ENCODE results near the gene MYEF2. TPM values are rescaled to one million over a fixed set of nuclear protein-coding genes. Genes with fewer than 3 reads are reported as not detected.

The MYEF2 gene
- total RNA-seq, 1 donor from 2014 or later: 45.9 TPM

- TF ChIP-seq CTCF (IDR thresholded peaks at IDR 0.05; ENCODE audit: insufficient read depth, low read length, poor library complexity, severe bottlenecking): no peak
- no peak for DNase-seq (ENCODE audit: low read depth)
- no peaks in the 10 kb centered on the region for H3K27me3 ChIP-seq (ENCODE audit: control insufficient read depth, insufficient read depth, low read length)
- no peak overlapping the region for H3K4me3 ChIP-seq (ENCODE audit: low read depth, low read length)
- no peaks in the 10 kb centered on the region for H3K36me3 ChIP-seq (ENCODE audit: control insufficient read depth, insufficient read depth, low read length)
Measured at GRCh38 chr15:48121849-48122248, 56.2 kb downstream of the MYEF2 start.

GRCh38 chr15:48120745-48121144 lies 57.4 kb downstream of the MYEF2 start, which contains the start of gene SLC24A5:
TSS of gene SLC24A5 (plus strand) at chr15:48120990. CDS start at chr15:48121045, 55 bp downstream.
- Histone ChIP-seq H3K27me3 (ENCODE audit: control insufficient read depth, insufficient read depth, low read length) (no peaks in the 10 kb centered on the region), H3K4me3 (ENCODE audit: low read depth, low read length) (no peak within 1 kb of the TSS), H3K36me3 (ENCODE audit: control insufficient read depth, insufficient read depth, low read length) (no peaks in the 10 kb centered on the region)
- DNase-seq (ENCODE audit: low read depth): no peak
- no peak for TF ChIP-seq CTCF (IDR thresholded peaks at IDR 0.05; ENCODE audit: insufficient read depth, low read length, poor library complexity, severe bottlenecking)

GRCh38 chr15:48119277-48119676 lies 58.8 kb downstream of the MYEF2 start:
- Histone ChIP-seq H3K27me3 (ENCODE audit: control insufficient read depth, insufficient read depth, low read length) (no peaks in the 10 kb centered on the region), H3K36me3 (ENCODE audit: control insufficient read depth, insufficient read depth, low read length) (no peaks in the 10 kb centered on the region), H3K4me3 (ENCODE audit: low read depth, low read length) (no peak overlapping the region)
- no peak for DNase-seq (ENCODE audit: low read depth)
- no peak for TF ChIP-seq CTCF (IDR thresholded peaks at IDR 0.05; ENCODE audit: insufficient read depth, low read length, poor library complexity, severe bottlenecking)

GRCh38 chr15:48112242-48112641 lies 65.9 kb downstream of the MYEF2 start:
- Histone ChIP-seq H3K36me3 (ENCODE audit: control insufficient read depth, insufficient read depth, low read length) (no peaks in the 10 kb centered on the region), H3K4me3 (ENCODE audit: low read depth, low read length) (no peak overlapping the region), H3K27me3 (ENCODE audit: control insufficient read depth, insufficient read depth, low read length) (no peaks in the 10 kb centered on the region)
- no peak for DNase-seq (ENCODE audit: low read depth)
- peak; percentile 69 for TF ChIP-seq CTCF (IDR thresholded peaks at IDR 0.05; ENCODE audit: insufficient read depth, low read length, poor library complexity, severe bottlenecking)

GRCh38 chr15:48109856-48110531 lies 68.1 kb downstream of the MYEF2 start:
- DNase-seq (ENCODE audit: low read depth): no peak
- Histone ChIP-seq H3K4me3 (ENCODE audit: low read depth, low read length) (no peak overlapping the region), H3K27me3 (ENCODE audit: control insufficient read depth, insufficient read depth, low read length) (no peaks in the 10 kb centered on the region), H3K36me3 (ENCODE audit: control insufficient read depth, insufficient read depth, low read length) (no peaks in the 10 kb centered on the region)
- no peak for TF ChIP-seq CTCF (IDR thresholded peaks at IDR 0.05; ENCODE audit: insufficient read depth, low read length, poor library complexity, severe bottlenecking)

- H3K27me3 ChIP-seq (ENCODE audit: control insufficient read depth, insufficient read depth, low read length): no peaks in the 10 kb centered on the region
- DNase-seq (ENCODE audit: low read depth): no peak
- H3K36me3 ChIP-seq (ENCODE audit: control insufficient read depth, insufficient read depth, low read length): no peaks in the 10 kb centered on the region
- no peak for TF ChIP-seq CTCF (IDR thresholded peaks at IDR 0.05; ENCODE audit: insufficient read depth, low read length, poor library complexity, severe bottlenecking)
- H3K4me3 ChIP-seq (ENCODE audit: low read depth, low read length): no peak overlapping the region
Measured at GRCh38 chr15:48109212-48109611, 68.9 kb downstream of the MYEF2 start.
